ENCODE results near the gene FBXO5. TPM values are rescaled to one million over a fixed set of nuclear protein-coding genes. Genes with fewer than 3 reads are reported as not detected.

The FBXO5 gene
- total RNA-seq, 1 experiment from 2014 or later, result 67.9 TPM

DNA sequence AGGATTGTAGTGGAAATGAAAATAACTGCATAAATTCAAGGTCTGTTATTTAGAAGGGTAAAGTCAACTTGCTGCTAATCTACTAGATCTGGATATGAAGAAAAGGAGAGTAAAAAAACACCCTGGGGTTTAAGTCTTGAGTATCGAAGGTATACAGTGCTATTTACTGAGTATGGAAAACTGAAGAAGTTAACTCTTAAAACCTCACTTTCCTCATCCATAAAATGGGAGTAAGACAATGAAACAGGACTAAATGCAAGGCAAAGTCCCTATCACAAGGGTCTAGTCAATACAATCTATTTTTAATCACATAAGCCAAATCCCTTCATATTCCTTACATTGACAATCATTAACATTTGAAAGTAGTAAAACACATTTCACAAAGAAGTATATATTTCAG, 2.2 kb downstream of the FBXO5 start:
- H3K27me3 ChIP-seq (replicated peaks; ENCODE audit: insufficient read depth, low read depth, low read length, poor library complexity), result no peaks in the 10 kb centered on the region
- intact Hi-C loops (cut with micrococcal nuclease; ENCODE audit: unreplicated experiment), result no loop called here
- H3K36me3 ChIP-seq (ENCODE audit: insufficient read depth, low read length, poor library complexity, severe bottlenecking), result peaks cover 52% of the 10 kb centered on the region
- no peak for DNase-seq (ENCODE audit: low spot score)
- ChIA-PET CTCF (no interaction called here), POLR2A (ENCODE audit: low non-redundant PET) (no interaction called here)
- peaks cover 43% of the 10 kb centered on the region for H3K4me1 ChIP-seq (ENCODE audit: insufficient read depth, low read length, poor library complexity, severe bottlenecking)
- H3K9me3 ChIP-seq (ENCODE audit: low read depth, low read length, poor library complexity, severe bottlenecking), result no peaks in the 10 kb centered on the region
- no TSS peak for BruUV-seq (replicated peaks)
- TF ChIP-seq, protein P1, sequence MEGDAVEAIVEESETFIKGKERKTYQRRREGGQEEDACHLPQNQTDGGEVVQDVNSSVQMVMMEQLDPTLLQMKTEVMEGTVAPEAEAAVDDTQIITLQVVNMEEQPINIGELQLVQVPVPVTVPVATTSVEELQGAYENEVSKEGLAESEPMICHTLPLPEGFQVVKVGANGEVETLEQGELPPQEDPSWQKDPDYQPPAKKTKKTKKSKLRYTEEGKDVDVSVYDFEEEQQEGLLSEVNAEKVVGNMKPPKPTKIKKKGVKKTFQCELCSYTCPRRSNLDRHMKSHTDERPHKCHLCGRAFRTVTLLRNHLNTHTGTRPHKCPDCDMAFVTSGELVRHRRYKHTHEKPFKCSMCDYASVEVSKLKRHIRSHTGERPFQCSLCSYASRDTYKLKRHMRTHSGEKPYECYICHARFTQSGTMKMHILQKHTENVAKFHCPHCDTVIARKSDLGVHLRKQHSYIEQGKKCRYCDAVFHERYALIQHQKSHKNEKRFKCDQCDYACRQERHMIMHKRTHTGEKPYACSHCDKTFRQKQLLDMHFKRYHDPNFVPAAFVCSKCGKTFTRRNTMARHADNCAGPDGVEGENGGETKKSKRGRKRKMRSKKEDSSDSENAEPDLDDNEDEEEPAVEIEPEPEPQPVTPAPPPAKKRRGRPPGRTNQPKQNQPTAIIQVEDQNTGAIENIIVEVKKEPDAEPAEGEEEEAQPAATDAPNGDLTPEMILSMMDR (conservative IDR thresholded peaks at IDR 0.05; ENCODE audit: low read depth, low read length), result no peak
- no peak for TF ChIP-seq EZH2 (IDR thresholded peaks at IDR 0.05; ENCODE audit: borderline replicate concordance, low read depth, low read length, poor library complexity, severe bottlenecking)
- peak overlapping the region; percentile 94 for H3K27ac ChIP-seq (ENCODE audit: low read depth, low read length, poor library complexity, severe bottlenecking)
- peak overlapping the region; percentile 95 for H3K4me3 ChIP-seq (ENCODE audit: low read depth, low read length, poor library complexity, severe bottlenecking)

DNA sequence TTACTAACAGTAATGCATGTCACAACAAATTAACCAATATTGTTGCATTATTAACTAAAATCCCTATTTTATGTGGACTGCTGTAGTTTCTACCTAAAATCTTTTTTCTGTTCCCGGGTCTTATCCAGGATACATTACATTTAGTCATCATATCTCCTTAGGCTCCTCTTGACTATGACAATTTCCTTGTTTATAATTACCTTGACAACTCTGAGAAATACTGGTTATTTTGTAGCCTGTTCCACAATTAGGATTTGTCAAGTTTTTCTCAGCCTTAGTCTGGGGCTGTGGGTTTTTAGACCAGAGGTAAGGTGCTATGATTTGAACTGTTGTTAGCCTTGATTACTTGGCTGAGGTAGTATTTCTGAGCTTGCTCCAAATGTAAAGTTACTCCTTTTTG, 3.7 kb downstream of the FBXO5 start:
- peak overlapping the region; percentile 95 for H3K4me3 ChIP-seq (ENCODE audit: low read depth, low read length, poor library complexity, severe bottlenecking)
- peaks cover 63% of the 10 kb centered on the region for H3K36me3 ChIP-seq (ENCODE audit: insufficient read depth, low read length, poor library complexity, severe bottlenecking)
- ChIA-PET POLR2A (ENCODE audit: low non-redundant PET) (no interaction called here), CTCF (no interaction called here)
- no peaks in the 10 kb centered on the region for H3K27me3 ChIP-seq (replicated peaks; ENCODE audit: insufficient read depth, low read depth, low read length, poor library complexity)
- intact Hi-C loops (cut with micrococcal nuclease; ENCODE audit: unreplicated experiment), result no loop called here
- DNase-seq (ENCODE audit: low spot score), result no peak
- no peak for TF ChIP-seq EZH2 (IDR thresholded peaks at IDR 0.05; ENCODE audit: borderline replicate concordance, low read depth, low read length, poor library complexity, severe bottlenecking)
- TF ChIP-seq, protein P1 (conservative IDR thresholded peaks at IDR 0.05; ENCODE audit: low read depth, low read length), result no peak
- no TSS peak for BruUV-seq (replicated peaks)
- H3K9me3 ChIP-seq (ENCODE audit: low read depth, low read length, poor library complexity, severe bottlenecking), result no peaks in the 10 kb centered on the region
- H3K27ac ChIP-seq (ENCODE audit: low read depth, low read length, poor library complexity, severe bottlenecking), result peak overlapping the region; percentile 24
- H3K4me1 ChIP-seq (ENCODE audit: insufficient read depth, low read length, poor library complexity, severe bottlenecking), result peaks cover 46% of the 10 kb centered on the region

DNA sequence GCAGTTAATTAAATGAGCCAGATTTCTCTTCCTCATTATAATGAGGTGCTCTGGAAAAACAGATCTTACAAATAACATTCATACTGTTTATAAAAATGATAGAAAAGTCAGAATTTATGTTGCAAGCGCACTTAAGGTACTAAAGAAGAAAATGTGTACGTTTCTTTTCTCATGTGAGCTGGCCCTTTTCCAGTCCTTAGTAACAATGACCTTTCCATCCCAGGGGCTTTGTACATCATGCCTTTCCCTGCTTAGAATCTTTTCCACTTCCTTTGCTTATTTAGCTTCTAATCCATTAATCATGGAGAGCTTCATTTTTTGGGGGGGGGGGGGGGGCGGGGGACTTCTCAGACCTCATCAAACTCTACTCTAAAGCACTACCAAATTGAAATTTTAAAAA, 4.8 kb downstream of the FBXO5 start:
- Histone ChIP-seq H3K4me1 (ENCODE audit: insufficient read depth, low read length, poor library complexity, severe bottlenecking) (peaks cover 47% of the 10 kb centered on the region), H3K36me3 (ENCODE audit: insufficient read depth, low read length, poor library complexity, severe bottlenecking) (peaks cover 74% of the 10 kb centered on the region), H3K27me3 (replicated peaks; ENCODE audit: insufficient read depth, low read depth, low read length, poor library complexity) (no peaks in the 10 kb centered on the region), H3K27ac (ENCODE audit: low read depth, low read length, poor library complexity, severe bottlenecking) (no peak overlapping the region), H3K4me3 (ENCODE audit: low read depth, low read length, poor library complexity, severe bottlenecking) (no peak overlapping the region), H3K9me3 (ENCODE audit: low read depth, low read length, poor library complexity, severe bottlenecking) (no peaks in the 10 kb centered on the region)
- no peak for TF ChIP-seq EZH2 (IDR thresholded peaks at IDR 0.05; ENCODE audit: borderline replicate concordance, low read depth, low read length, poor library complexity, severe bottlenecking)
- TF ChIP-seq, protein P1 (conservative IDR thresholded peaks at IDR 0.05; ENCODE audit: low read depth, low read length), result no peak
- no TSS peak for BruUV-seq (replicated peaks)
- intact Hi-C loops (cut with micrococcal nuclease; ENCODE audit: unreplicated experiment), result no loop called here
- ChIA-PET CTCF (no interaction called here), POLR2A (ENCODE audit: low non-redundant PET) (no interaction called here)
- DNase-seq (ENCODE audit: low spot score), result no peak

All from A673 (cell line).